Measurements from ENCODE around the gene WDR47.

GRCh38 chr1:108955111-108955510, 86.8 kb downstream of the WDR47 start:
- TF ChIP-seq CTCF (IDR thresholded peaks at IDR 0.05; ENCODE audit: poor library complexity) (no peak), EZH2 (IDR thresholded peaks at IDR 0.05; ENCODE audit: borderline replicate concordance) (no peak)
